Right lobe of liver (tissue), 6 donors: Measurements from ENCODE around the gene KCNAB1. TPM values are rescaled to one million over a fixed set of nuclear protein-coding genes. Genes with fewer than 3 reads are reported as not detected.

Experiments used
- ATAC-seq, 4 donors: fragments of 200-7000 bp; cut with Tn5 transposase; one replicate each; pipeline ENCODE4 v1.9.1; 2020; ENCODE audit warnings: mild to moderate bottlenecking in 4 of 4, moderate library complexity in 4 of 4
- DNase-seq, 3 donors: peaks; one replicate each; pipeline ENCODE4 v3.0.0-alpha.2; 2020
- H3K27ac ChIP-seq, 3 donors: fragments of 200-600 bp; one replicate each; pipeline ENCODE4 v1.8.0; 2022
- H3K27me3 ChIP-seq, 2 donors: fragments of 200-600 bp; one replicate each; pipeline ENCODE4 v1.8.0; 2022
- H3K36me3 ChIP-seq, 4 donors: fragments of 200-600 bp; sonication (generic) in 1 of 4; one replicate each; pipeline versions ENCODE4 v1.5.1 to v1.8.0; 2017 to 2022; ENCODE audit warnings: control low read depth in 1 of 4
- H3K4me1 ChIP-seq, 4 donors: fragments of 200-600 bp; sonication (generic) in 1 of 4; one replicate each; pipeline versions ENCODE4 v1.5.1 to v1.8.0; 2017 to 2022; ENCODE audit warnings: control low read depth in 1 of 4
- H3K4me3 ChIP-seq, 3 donors: fragments of 200-600 bp; one replicate each; pipeline ENCODE4 v1.8.0; 2022
- H3K9me3 ChIP-seq, 4 donors: fragments of 200-600 bp; sonication (generic) in 1 of 4; one replicate each; pipeline versions ENCODE4 v1.5.1 to v1.8.0; 2017 to 2022; ENCODE audit warnings: control low read depth in 1 of 4
- POLR2A ChIP-seq: fragments of 450-650 bp; IDR thresholded peaks from one replicate; pipeline ENCODE4 v1.6.1; 2017; ENCODE audit warnings: antibody characterized with exemption, mild to moderate bottlenecking
- WGBS: methylation state at CpG from one replicate; pipeline ENCODE4 v1.1.6; 2018; ENCODE audit warnings: low coverage, low lambda C conversion rate; ENCODE audit not compliant: insufficient coverage; ENCODE audit errors: missing lambda C conversion rate; 5-methylcytosine and 5-hydroxymethylcytosine counted together
- intact Hi-C, 2 donors: fragments of 100-400 bp; cut with DNase I; formaldehyde crosslinking; loops; one replicate each; pipeline versions ENCODE4 v1.11.2 to v1.14.1; 2022
- total RNA-seq, 6 experiments: library from RNA; depleted of rRNA in 2 of 6; stranded (reverse); fragments of >200 nt in 2 of 6; fragmentation: NEBNext Ultra II Directional in 3 of 6; extraction: Animal tissue kit (Norgen Biotek cat#: 25700) in 3 of 6; gene quantifications; one replicate each; pipeline versions ENCODE4 v1.1.0 to v1.2.4, GENCODE V29; 2016 to 2023
- TF ChIP-seq, protein P1 (sequence below), 4 donors: fragments of 200-600 bp in 3 of 4; fragments of 450-650 bp in 1 of 4; IDR thresholded peaks; one replicate each; pipeline versions ENCODE4 v1.5.1 to v1.8.0; 2016 to 2022; ENCODE audit warnings: antibody characterized with exemption in 4 of 4, mild to moderate bottlenecking in 2 of 4
- donor health status: DM: no; HTN: yes; CAD: no.
- donor health status: DM: no; HTN: no; CAD: no.
- donor health status: DM: no; HTN: no; CAD: no.
- donor health status: DM: no; HTN: yes; CAD: no.
- donor health status: DM: no; HTN: yes; CAD: no.

The KCNAB1 gene
- total RNA-seq, 6 experiments from 2014 or later = 0.15 to 1.8 (median 0.64) TPM; not detected in 2

DNA sequence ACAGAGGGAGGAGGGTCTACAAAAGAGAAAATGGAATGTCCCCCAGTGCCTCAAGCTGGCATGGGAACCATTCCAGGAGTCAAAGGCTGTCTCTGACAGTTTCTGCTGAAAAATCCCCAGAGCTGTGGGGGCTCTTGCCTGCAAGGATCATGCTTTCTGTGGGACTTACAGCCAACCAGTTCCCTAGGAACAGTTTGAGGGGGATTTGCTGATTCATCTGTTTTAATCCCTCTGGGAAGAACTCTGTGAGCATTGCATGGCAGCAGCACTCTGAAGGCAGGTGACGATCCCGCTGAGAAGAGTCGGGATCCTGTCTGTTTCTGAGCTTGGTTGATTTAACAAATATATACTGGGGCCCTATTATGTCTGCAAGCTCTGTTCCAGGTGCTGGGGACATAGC lies 258.5 kb downstream of the KCNAB1 start:
- TF ChIP-seq POLR2A = no peak
- TF ChIP-seq, protein P1, sequence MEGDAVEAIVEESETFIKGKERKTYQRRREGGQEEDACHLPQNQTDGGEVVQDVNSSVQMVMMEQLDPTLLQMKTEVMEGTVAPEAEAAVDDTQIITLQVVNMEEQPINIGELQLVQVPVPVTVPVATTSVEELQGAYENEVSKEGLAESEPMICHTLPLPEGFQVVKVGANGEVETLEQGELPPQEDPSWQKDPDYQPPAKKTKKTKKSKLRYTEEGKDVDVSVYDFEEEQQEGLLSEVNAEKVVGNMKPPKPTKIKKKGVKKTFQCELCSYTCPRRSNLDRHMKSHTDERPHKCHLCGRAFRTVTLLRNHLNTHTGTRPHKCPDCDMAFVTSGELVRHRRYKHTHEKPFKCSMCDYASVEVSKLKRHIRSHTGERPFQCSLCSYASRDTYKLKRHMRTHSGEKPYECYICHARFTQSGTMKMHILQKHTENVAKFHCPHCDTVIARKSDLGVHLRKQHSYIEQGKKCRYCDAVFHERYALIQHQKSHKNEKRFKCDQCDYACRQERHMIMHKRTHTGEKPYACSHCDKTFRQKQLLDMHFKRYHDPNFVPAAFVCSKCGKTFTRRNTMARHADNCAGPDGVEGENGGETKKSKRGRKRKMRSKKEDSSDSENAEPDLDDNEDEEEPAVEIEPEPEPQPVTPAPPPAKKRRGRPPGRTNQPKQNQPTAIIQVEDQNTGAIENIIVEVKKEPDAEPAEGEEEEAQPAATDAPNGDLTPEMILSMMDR (IDR thresholded peaks at IDR 0.05) = no peak
- 100% methylated on average over 2 of the region's 3 CpGs for WGBS

DNA sequence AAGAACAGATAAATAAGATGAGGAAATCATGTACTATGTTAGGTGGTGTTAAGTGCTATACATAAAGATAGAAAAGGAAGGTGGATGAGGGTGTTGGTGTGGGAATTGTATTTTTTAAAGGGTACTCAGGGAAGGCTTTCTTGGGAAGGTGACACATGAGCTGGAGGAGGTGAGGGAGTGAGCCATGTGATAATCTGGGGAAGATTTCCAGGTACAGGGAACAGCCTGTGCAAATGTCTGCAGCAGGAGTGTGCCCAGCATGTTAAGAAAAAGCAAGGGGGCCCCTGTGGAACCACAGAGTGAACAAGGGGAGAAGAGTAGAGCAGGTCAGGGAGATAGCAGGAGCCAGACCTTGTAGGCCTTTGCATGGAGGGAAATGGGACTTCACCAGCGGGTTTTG lies 258.9 kb downstream of the KCNAB1 start:
- no peaks in the 10 kb centered on the region for H3K9me3 ChIP-seq
- no peak for ATAC-seq
- no peak overlapping the region for H3K27ac ChIP-seq
- no peak for TF ChIP-seq POLR2A
- TF ChIP-seq, protein P1 (IDR thresholded peaks at IDR 0.05) = no peak
- no peaks in the 10 kb centered on the region for H3K4me1 ChIP-seq
- intact Hi-C loops = no loop called here
- no peak for DNase-seq
- 78% methylated on average over 1 of the region's 1 CpG for WGBS
- no peak overlapping the region for H3K4me3 ChIP-seq
- H3K36me3 ChIP-seq = no peaks in the 10 kb centered on the region
- H3K27me3 ChIP-seq = no peaks in the 10 kb centered on the region

More for the DNA sequence above, 258.5 kb downstream of the KCNAB1 start:
- no peaks in the 10 kb centered on the region for H3K9me3 ChIP-seq
- no peak overlapping the region for H3K27ac ChIP-seq
- no peak overlapping the region for H3K4me3 ChIP-seq
- ATAC-seq (no peak), DNase-seq (no peak)
- intact Hi-C loops = no loop called here
- no peaks in the 10 kb centered on the region for H3K36me3 ChIP-seq
- H3K4me1 ChIP-seq = no peaks in the 10 kb centered on the region
- H3K27me3 ChIP-seq = no peaks in the 10 kb centered on the region

DNA sequence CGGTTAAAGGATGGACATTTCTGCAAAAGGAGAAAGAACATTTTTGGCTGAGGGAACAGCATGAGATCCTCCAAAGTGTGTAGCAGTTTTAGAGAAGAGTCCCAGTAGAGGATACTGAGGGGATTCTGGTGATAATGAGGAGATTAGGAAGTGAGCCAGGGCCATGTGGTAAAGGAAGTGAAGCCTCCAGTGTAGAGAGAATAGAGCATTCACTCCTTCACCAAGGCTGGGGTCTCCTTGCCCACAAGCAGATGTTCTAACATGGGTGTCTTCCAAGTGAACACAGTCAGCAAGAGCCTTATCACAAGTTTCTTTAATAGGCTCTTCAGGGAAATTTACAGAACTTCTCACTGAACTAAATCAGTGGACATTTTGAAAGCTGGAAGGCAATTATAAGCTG lies 260.9 kb downstream of the KCNAB1 start:
- H3K27me3 ChIP-seq = no peaks in the 10 kb centered on the region
- intact Hi-C loops = no loop called here
- whole genome bisulfite sequencing = 50% methylated on average over 1 of the region's 1 CpG
- H3K4me1 ChIP-seq = no peaks in the 10 kb centered on the region
- H3K36me3 ChIP-seq = no peaks in the 10 kb centered on the region
- ATAC-seq (no peak), DNase-seq (no peak)
- H3K27ac ChIP-seq = no peak overlapping the region
- TF ChIP-seq, protein P1 (IDR thresholded peaks at IDR 0.05) = no peak
- no peak for TF ChIP-seq POLR2A
- H3K9me3 ChIP-seq = no peaks in the 10 kb centered on the region
- H3K4me3 ChIP-seq = no peak overlapping the region

DNA sequence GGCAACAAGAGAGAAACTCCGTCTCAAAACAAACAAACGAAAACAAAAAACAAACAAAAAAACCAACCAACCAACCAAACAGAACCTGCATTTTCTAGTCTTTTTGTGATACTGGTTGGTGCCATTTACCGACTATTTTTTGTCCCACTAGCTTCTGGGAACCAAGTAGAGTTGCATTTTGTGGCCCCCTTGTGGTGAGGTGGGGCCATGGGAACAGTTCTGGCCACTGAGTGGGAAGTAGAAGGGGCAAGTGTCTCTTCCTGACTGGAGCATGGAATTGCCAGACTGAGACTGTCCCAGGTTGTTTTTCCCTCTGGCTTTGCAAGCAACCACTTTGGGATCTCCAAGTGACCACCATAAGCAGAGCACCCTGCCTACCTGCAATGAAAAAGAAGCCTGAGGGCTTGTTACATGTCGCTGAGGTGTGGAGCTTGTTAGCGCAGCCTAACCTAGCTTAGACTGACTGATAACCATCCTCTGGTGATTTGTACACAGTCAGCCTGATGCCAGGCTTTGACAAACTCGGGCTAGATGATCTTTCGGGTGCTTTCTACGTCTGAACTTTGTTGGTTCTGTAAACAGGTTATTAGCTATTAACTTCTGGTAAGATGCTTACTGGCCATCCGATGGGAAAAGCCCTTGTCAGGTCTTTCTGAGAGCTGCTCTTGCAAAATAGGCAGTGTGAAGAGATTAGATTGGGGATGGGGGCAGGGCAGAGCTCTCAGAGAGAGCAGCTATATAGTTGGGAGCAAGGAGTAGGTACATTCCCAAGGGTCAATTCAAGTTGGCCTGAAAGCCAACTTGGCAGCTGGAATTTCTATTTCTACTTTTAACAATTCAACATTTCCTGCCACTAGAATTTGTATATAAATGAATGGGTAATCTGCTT lies 262.3 kb downstream of the KCNAB1 start:
- Histone ChIP-seq H3K36me3 (no peaks in the 10 kb centered on the region), H3K4me3 (no peak overlapping the region), H3K4me1 (no peaks in the 10 kb centered on the region), H3K27me3 (no peaks in the 10 kb centered on the region), H3K9me3 (no peaks in the 10 kb centered on the region), H3K27ac (no peak overlapping the region)
- 55% methylated on average over 7 of the region's 9 CpGs for WGBS
- TF ChIP-seq, protein P1 (IDR thresholded peaks at IDR 0.05) = peak; percentile 54 to 69 (median 56)
- TF ChIP-seq POLR2A = no peak
- DNase-seq (peak in 1 of 3 donors; percentile 37), ATAC-seq (peak; percentile 66 to 80 (median 74))
- intact Hi-C loops = no loop called here
